HepG2 (cell line): Measurements from ENCODE around the gene LRIT1. TPM values are rescaled to one million over a fixed set of nuclear protein-coding genes. Genes with fewer than 3 reads are reported as not detected.

ENCODE experiments used
- ATAC-seq: fragments of 200-7000 bp; cut with Tn5 transposase; 3 replicates; pipeline ENCODE4 v1.9.1; 2020; ENCODE audit warnings: mild to moderate bottlenecking, moderate library complexity
- BruUV-seq: library from RNA; stranded (reverse); fragments of 400-500 nt; replicated peaks from 2 replicates; lab custom pipeline; 2021; lab: Mats Ljungman, UMichigan
- CTCF ChIA-PET: fragments of 300-600 bp; formaldehyde crosslinking; extraction: SDS; loops from one replicate; lab custom pipeline; 2021; ENCODE audit warnings: low total read pairs, inconsistent platforms, low intra/inter-chr PET ratio; lab: Yijun Ruan, JAX
- POLR2A ChIA-PET: fragments of 350-600 bp; sonication (Branson Sonifier 250); formaldehyde crosslinking; loops from one replicate; lab custom pipeline; 2020; ENCODE audit warnings: antibody characterized with exemption, inconsistent platforms; lab: Yijun Ruan, JAX
- DNase-seq: peaks from one replicate; pipeline ENCODE4 v3.0.0-alpha.2; 2015; ENCODE audit warnings: low spot score
- FAIRE-seq: peaks from 3 replicates; lab custom pipeline; 2011; peaks lifted over from hg19 to GRCh38; lab: Jason Lieb, UNC
- H2AFZ ChIP-seq: one replicate; pipeline ENCODE4 v1.6.1; 2011; ENCODE audit warnings: low read length, inconsistent platforms
- H3K27ac ChIP-seq: fragments of 300-600 bp; 3 replicates; pipeline ENCODE4 v1.8.0; 2011; ENCODE audit warnings: mixed run types, mild to moderate bottlenecking, mixed read lengths, low read length, inconsistent platforms; ENCODE audit not compliant: insufficient read depth; ENCODE audit errors: extremely low read length
- H3K27me3 ChIP-seq, 2 experiments: fragments of 200-600 bp in 1 of 2; 2 replicates in 1 of 2; 3 replicates in 1 of 2; pipeline versions ENCODE4 v1.6.0 to v1.8.0; 2011; ENCODE audit warnings: low read length in 2 of 2, mild to moderate bottlenecking in 2 of 2, moderate library complexity in 2 of 2, inconsistent platforms in 1 of 2; ENCODE audit not compliant: insufficient read depth in 2 of 2, control insufficient read depth in 1 of 2
- H3K36me3 ChIP-seq, 2 experiments: fragments of 200-600 bp in 1 of 2; replicated peaks in 1 of 2; 2 replicates in 1 of 2; 3 replicates in 1 of 2; pipeline versions ENCODE4 v1.5.1 to v1.8.0; 2011; ENCODE audit warnings: low read length in 2 of 2, inconsistent platforms in 1 of 2; ENCODE audit not compliant: insufficient read depth in 2 of 2, control insufficient read depth in 1 of 2
- H3K4me1 ChIP-seq: 2 replicates; pipeline ENCODE4 v1.5.1; 2012; ENCODE audit warnings: low read length, inconsistent platforms; ENCODE audit not compliant: insufficient read depth
- H3K4me2 ChIP-seq: 2 replicates; pipeline ENCODE4 v1.6.0; 2011; ENCODE audit warnings: low read depth, low read length, inconsistent platforms
- H3K4me3 ChIP-seq, 3 experiments: fragments of 200-600 bp in 1 of 3; sonication (generic), shearing (Covaris generic) in 1 of 3; replicated peaks in 1 of 3; 2 replicates each; pipeline ENCODE4 v1.5.1; 2011 to 2016; ENCODE audit warnings: low read length in 3 of 3, inconsistent platforms in 2 of 3, low read depth in 2 of 3, mild to moderate bottlenecking in 2 of 3, control low read depth in 1 of 3, mixed read lengths in 1 of 3; ENCODE audit not compliant: insufficient read depth in 1 of 3
- H3K79me2 ChIP-seq: one replicate; pipeline ENCODE4 v1.6.1; 2011; ENCODE audit warnings: low read length, inconsistent platforms; ENCODE audit not compliant: insufficient read depth
- H3K9ac ChIP-seq: 2 replicates; pipeline ENCODE4 v1.6.0; 2011; ENCODE audit warnings: mild to moderate bottlenecking, low read depth, low read length, inconsistent platforms; ENCODE audit not compliant: insufficient read depth
- H3K9me3 ChIP-seq: 2 replicates; pipeline ENCODE4 v1.5.1; 2012; ENCODE audit warnings: mild to moderate bottlenecking, low read length
- H4K20me1 ChIP-seq: 2 replicates; pipeline ENCODE4 v1.6.0; 2011; ENCODE audit warnings: inconsistent platforms, mild to moderate bottlenecking, low read length, moderate library complexity; ENCODE audit not compliant: insufficient read depth
- ATF7 ChIP-seq, 2 experiments: fragments of 450-650 bp in 1 of 2; sonication (generic) in 1 of 2; formaldehyde crosslinking in 1 of 2; IDR thresholded peaks; 2 replicates each; pipeline versions ENCODE4 v1.4.0 to v1.6.1; 2016 to 2020; ENCODE audit warnings: antibody characterized with exemption in 1 of 2, mild to moderate bottlenecking in 1 of 2, missing genetic modification reagents in 1 of 2
- ZBTB8A ChIP-seq: sonication (generic); formaldehyde crosslinking; IDR thresholded peaks from 2 replicates; pipeline ENCODE4 v1.4.0; 2020; ENCODE audit warnings: mild to moderate bottlenecking, low read depth, missing genetic modification reagents, borderline replicate concordance
- ZFP36L1 ChIP-seq: sonication (generic); formaldehyde crosslinking; IDR thresholded peaks from 2 replicates; pipeline ENCODE4 v1.8.0; 2022; ENCODE audit warnings: mild to moderate bottlenecking, missing genetic modification reagents, moderate library complexity
- WGBS: methylation state at CpG from one replicate; pipeline ENCODE4 v1.1.6; 2017; ENCODE audit warnings: low lambda C conversion rate; 5-methylcytosine and 5-hydroxymethylcytosine counted together
- in situ Hi-C: cut with HindIII; loops from 2 replicates; pipeline ENCODE4 v1.10.0; 2017; ENCODE audit warnings: low pct_unique_long_range_greater_than_20kb; ENCODE audit not compliant: extremely low pct_ligation_motif_present
- intact Hi-C: fragments of 100-400 bp; cut with micrococcal nuclease; formaldehyde crosslinking; loops from one replicate; pipeline ENCODE4 v1.10.0; 2022; ENCODE audit not compliant: unreplicated experiment
- polyA plus RNA-seq, 8 experiments: library from polyadenylated mRNA; depleted of rRNA in 3 of 8; stranded (reverse) in 7 of 8; unstranded in 1 of 8; fragments of >200 nt; fragmentation: Illumina TruSeq in 4 of 8; extraction: Trizol in 4 of 8; gene quantifications; 2 replicates each; pipeline versions ENCODE4 v1.2.1 to v1.2.3, GENCODE V29; 2011 to 2016; ENCODE audit warnings: low read depth in 4 of 8, missing spikeins in 1 of 8, mixed read lengths in 1 of 8; ENCODE audit not compliant: insufficient read depth in 1 of 8
- total RNA-seq, 5 experiments: library from RNA; depleted of rRNA; stranded (reverse); fragments of >200 nt; fragmentation: Illumina TruSeq; extraction: Trizol; gene quantifications; 2 replicates each; pipeline ENCODE4 v1.2.3, GENCODE V29; 2016; ENCODE audit warnings: low read depth in 1 of 5
- TF ChIP-seq, protein P1 (sequence below): sonication (generic); formaldehyde crosslinking; conservative IDR thresholded peaks from 2 replicates; pipeline ENCODE4 v1.8.1; 2023; ENCODE audit warnings: missing genetic modification reagents
- TF ChIP-seq, protein P2 (sequence below): fragments of 450-650 bp; IDR thresholded peaks from 2 replicates; pipeline ENCODE4 v1.6.1; 2016

Gene LRIT1
- total and polyA plus RNA-seq, 2 of the 13 experiments (the other 11 are each of a cell fraction or from before 2014, with no cell fraction given), result not detected

DNA sequence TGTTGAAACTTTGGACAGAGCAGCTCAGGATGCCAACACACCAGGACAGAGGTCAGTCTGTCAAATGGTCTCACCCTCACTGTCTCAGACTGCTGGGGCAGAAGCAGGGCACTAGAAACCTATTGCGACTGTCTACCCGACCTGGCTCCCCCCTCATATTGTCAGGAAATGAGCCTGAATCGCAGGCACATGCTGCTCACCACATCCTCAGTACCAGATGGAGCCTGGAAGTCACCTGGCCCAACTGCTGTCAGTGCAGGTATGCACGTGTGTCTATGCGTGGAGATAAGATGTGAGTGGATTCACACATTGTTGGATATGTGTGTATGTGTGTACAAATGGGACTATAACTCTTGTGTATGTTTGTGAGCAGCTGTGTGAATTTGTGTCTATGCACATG is 50.2 kb downstream of the LRIT1 start:
- H3K9me3 ChIP-seq, result no peaks in the 10 kb centered on the region
- ChIA-PET CTCF (no interaction called here), POLR2A (no interaction called here)
- H3K27me3 ChIP-seq, result peaks cover 9 to 43% of the 10 kb centered on the region in 2 experiments
- no peak overlapping the region for H2AFZ ChIP-seq
- H3K4me2 ChIP-seq, result no peak overlapping the region
- H3K4me3 ChIP-seq, result no peak overlapping the region
- H3K9ac ChIP-seq, result no peak overlapping the region
- intact Hi-C loops (no loop called here), in situ Hi-C loops (no loop called here)
- H3K36me3 ChIP-seq, result no peaks in the 10 kb centered on the region
- no TSS peak for BruUV-seq
- DNase-seq, result no peak
- WGBS, result 0% methylated on average over 5 of the region's 5 CpGs
- FAIRE-seq, result no peak
- no peak for ATAC-seq
- H4K20me1 ChIP-seq, result no peaks in the 10 kb centered on the region
- TF ChIP-seq, protein P1, sequence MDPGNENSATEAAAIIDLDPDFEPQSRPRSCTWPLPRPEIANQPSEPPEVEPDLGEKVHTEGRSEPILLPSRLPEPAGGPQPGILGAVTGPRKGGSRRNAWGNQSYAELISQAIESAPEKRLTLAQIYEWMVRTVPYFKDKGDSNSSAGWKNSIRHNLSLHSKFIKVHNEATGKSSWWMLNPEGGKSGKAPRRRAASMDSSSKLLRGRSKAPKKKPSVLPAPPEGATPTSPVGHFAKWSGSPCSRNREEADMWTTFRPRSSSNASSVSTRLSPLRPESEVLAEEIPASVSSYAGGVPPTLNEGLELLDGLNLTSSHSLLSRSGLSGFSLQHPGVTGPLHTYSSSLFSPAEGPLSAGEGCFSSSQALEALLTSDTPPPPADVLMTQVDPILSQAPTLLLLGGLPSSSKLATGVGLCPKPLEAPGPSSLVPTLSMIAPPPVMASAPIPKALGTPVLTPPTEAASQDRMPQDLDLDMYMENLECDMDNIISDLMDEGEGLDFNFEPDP (CRISPR knock-in tag), result no peak
- TF ChIP-seq ZFP36L1 (CRISPR knock-in tag), result no peak
- TF ChIP-seq, protein P2, sequence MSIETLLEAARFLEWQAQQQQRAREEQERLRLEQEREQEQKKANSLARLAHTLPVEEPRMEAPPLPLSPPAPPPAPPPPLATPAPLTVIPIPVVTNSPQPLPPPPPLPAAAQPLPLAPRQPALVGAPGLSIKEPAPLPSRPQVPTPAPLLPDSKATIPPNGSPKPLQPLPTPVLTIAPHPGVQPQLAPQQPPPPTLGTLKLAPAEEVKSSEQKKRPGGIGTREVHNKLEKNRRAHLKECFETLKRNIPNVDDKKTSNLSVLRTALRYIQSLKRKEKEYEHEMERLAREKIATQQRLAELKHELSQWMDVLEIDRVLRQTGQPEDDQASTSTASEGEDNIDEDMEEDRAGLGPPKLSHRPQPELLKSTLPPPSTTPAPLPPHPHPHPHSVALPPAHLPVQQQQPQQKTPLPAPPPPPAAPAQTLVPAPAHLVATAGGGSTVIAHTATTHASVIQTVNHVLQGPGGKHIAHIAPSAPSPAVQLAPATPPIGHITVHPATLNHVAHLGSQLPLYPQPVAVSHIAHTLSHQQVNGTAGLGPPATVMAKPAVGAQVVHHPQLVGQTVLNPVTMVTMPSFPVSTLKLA, result peak; percentile 14; the same call in 1 of the 2 replicates
- TF ChIP-seq ATF7 (IDR thresholded peaks at IDR 0.05), result no peak
- no peak for TF ChIP-seq ATF7 (CRISPR knock-in tag; IDR thresholded peaks at IDR 0.05)
- TF ChIP-seq ZBTB8A (CRISPR knock-in tag), result no peak
- no peak overlapping the region for H3K27ac ChIP-seq
- H3K79me2 ChIP-seq, result no peaks in the 10 kb centered on the region
- no peaks in the 10 kb centered on the region for H3K4me1 ChIP-seq
